Suprapubic skin (tissue), 4 donors: ENCODE data around the gene TGM1. TPM values are rescaled to one million over a fixed set of nuclear protein-coding genes. Genes with fewer than 3 reads are reported as not detected.
A peak's percentile ranks its signal among the peaks of the same experiment; 100 is the strongest.

Experiments
- DNase-seq, 2 donors: peaks; one replicate each; pipeline ENCODE4 v3.0.0-alpha.2; 2019; ENCODE audit warnings: low spot score in 2 of 2
- H3K27ac ChIP-seq: fragments of 200-600 bp; sonication (generic); one replicate; pipeline ENCODE4 v1.5.1; 2019
- H3K27me3 ChIP-seq: fragments of 200-600 bp; sonication (generic); one replicate; pipeline ENCODE4 v1.5.1; 2019
- H3K36me3 ChIP-seq: fragments of 200-600 bp; sonication (generic); one replicate; pipeline ENCODE4 v1.5.1; 2019
- H3K4me1 ChIP-seq: fragments of 200-600 bp; sonication (generic); one replicate; pipeline ENCODE4 v1.5.1; 2019
- H3K4me3 ChIP-seq: fragments of 200-600 bp; sonication (generic); one replicate; pipeline ENCODE4 v1.5.1; 2019; ENCODE audit warnings: mild to moderate bottlenecking
- H3K9me3 ChIP-seq: fragments of 200-600 bp; sonication (generic); one replicate; pipeline ENCODE4 v1.5.1; 2019
- CTCF ChIP-seq, 2 donors: fragments of 200-600 bp in 1 of 2; fragments of 450-650 bp in 1 of 2; sonication (generic) in 1 of 2; IDR thresholded peaks; one replicate each; pipeline ENCODE4 v1.5.1; 2016 to 2019; ENCODE audit warnings: antibody characterized with exemption in 2 of 2, mild to moderate bottlenecking in 1 of 2, moderate library complexity in 1 of 2
- EP300 ChIP-seq: sonication (generic); formaldehyde crosslinking; IDR thresholded peaks from one replicate; pipeline ENCODE4 v1.6.1; 2017; ENCODE audit warnings: antibody characterized with exemption
- POLR2A ChIP-seq, 2 donors: fragments of 450-650 bp; IDR thresholded peaks; one replicate each; pipeline ENCODE4 v1.6.1; 2017; ENCODE audit warnings: antibody characterized with exemption in 2 of 2, mild to moderate bottlenecking in 2 of 2, moderate library complexity in 2 of 2
- POLR2AphosphoS5 ChIP-seq, 3 donors: sonication (generic); formaldehyde crosslinking; IDR thresholded peaks; one replicate each; pipeline ENCODE4 v1.6.1; 2017; ENCODE audit warnings: antibody characterized with exemption in 3 of 3
- WGBS: methylation state at CpG from one replicate; pipeline ENCODE4 v1.1.5; 2018; 5-methylcytosine and 5-hydroxymethylcytosine counted together
- total RNA-seq, 4 donors: library from RNA; depleted of rRNA; stranded (reverse); fragments of >200 nt; gene quantifications; one replicate each; pipeline ENCODE4 v1.1.0, GENCODE V29; 2016

TGM1 gene
- total RNA-seq, 4 donors from 2014 or later = 127 to 144 (median 130) TPM

- Histone ChIP-seq H3K9me3 (no peaks in the 10 kb centered on the region), H3K36me3 (peaks cover 53% of the 10 kb centered on the region), H3K4me1 (peaks cover 59% of the 10 kb centered on the region), H3K4me3 (no peak overlapping the region), H3K27me3 (no peaks in the 10 kb centered on the region), H3K27ac (no peak overlapping the region)
- 89% methylated on average over 5 of the region's 5 CpGs for whole genome bisulfite sequencing
- TF ChIP-seq CTCF (IDR thresholded peaks at IDR 0.05) (no peak), POLR2A (IDR thresholded peaks at IDR 0.05) (no peak), POLR2AphosphoS5 (IDR thresholded peaks at IDR 0.05) (no peak), EP300 (no peak)
- DNase-seq = no peak
These were observed 26.9 kb downstream of the TGM1 start for GRCh38 chr14:24235804-24236688.

- Histone ChIP-seq H3K9me3 (no peaks in the 10 kb centered on the region), H3K36me3 (peaks cover 37% of the 10 kb centered on the region), H3K27ac (no peak overlapping the region), H3K4me3 (peak overlapping the region; percentile 79), H3K27me3 (no peaks in the 10 kb centered on the region), H3K4me1 (peaks cover 48% of the 10 kb centered on the region)
- no peak for TF ChIP-seq CTCF (IDR thresholded peaks at IDR 0.05)
- no peak for TF ChIP-seq POLR2A (IDR thresholded peaks at IDR 0.05)
- no peak for TF ChIP-seq POLR2AphosphoS5 (IDR thresholded peaks at IDR 0.05)
- no peak for TF ChIP-seq EP300
- WGBS = 67% methylated on average over 3 of the region's 3 CpGs
- no peak for DNase-seq
These were observed 28.6 kb downstream of the TGM1 start for GRCh38 chr14:24234095-24235005.

GRCh38 chr14:24233538-24233866 lies 29.5 kb downstream of the TGM1 start:
- TF ChIP-seq EP300 (no peak), POLR2A (IDR thresholded peaks at IDR 0.05) (no peak), CTCF (IDR thresholded peaks at IDR 0.05) (no peak), POLR2AphosphoS5 (IDR thresholded peaks at IDR 0.05) (no peak)
- H3K4me1 ChIP-seq = peaks cover 42% of the 10 kb centered on the region
- H3K4me3 ChIP-seq = peak overlapping the region; percentile 79
- 67% methylated on average over 2 of the region's 2 CpGs for WGBS
- no peaks in the 10 kb centered on the region for H3K9me3 ChIP-seq
- DNase-seq = no peak
- H3K36me3 ChIP-seq = peaks cover 30% of the 10 kb centered on the region
- no peaks in the 10 kb centered on the region for H3K27me3 ChIP-seq
- H3K27ac ChIP-seq = peak overlapping the region; percentile 87

GRCh38 chr14:24232645-24233537 lies 30.1 kb downstream of the TGM1 start, which contains the start of gene GMPR2:
Gene GMPR2, plus strand, starts transcription at chr14:24232929. Its CDS starts 325 bp downstream, at chr14:24233254.
- no peaks in the 10 kb centered on the region for H3K9me3 ChIP-seq
- WGBS = 6% methylated on average over 26 of the region's 38 CpGs
- peaks cover 42% of the 10 kb centered on the region for H3K4me1 ChIP-seq
- H3K36me3 ChIP-seq = peaks cover 24% of the 10 kb centered on the region
- no peaks in the 10 kb centered on the region for H3K27me3 ChIP-seq
- DNase-seq = no peak
- peak within 1 kb of the TSS; percentile 79 for H3K4me3 ChIP-seq
- no peak for TF ChIP-seq CTCF (IDR thresholded peaks at IDR 0.05)
- no peak for TF ChIP-seq EP300
- peak in 2 of 3 donors; percentile 31 to 62 for TF ChIP-seq POLR2AphosphoS5 (IDR thresholded peaks at IDR 0.05)
- TF ChIP-seq POLR2A (IDR thresholded peaks at IDR 0.05) = peak in 1 of 2 donors; percentile 31
- H3K27ac ChIP-seq = peak within 1 kb of the TSS; percentile 87
